HG02642 (cell line): ENCODE data around the gene STRN.

Source experiments
- ATAC-seq: cut with Tn5 transposase; IDR thresholded peaks from one replicate; pipeline ENCODE4 v1.9.1; 2021; ENCODE audit warnings: mild to moderate bottlenecking; ENCODE audit not compliant: unreplicated experiment, poor library complexity

STRN gene

GRCh38 chr2:36802952-36803351 is 163.4 kb downstream of the STRN start:
- no peak for ATAC-seq

GRCh38 chr2:36801088-36801487 is 165.2 kb downstream of the STRN start:
- ATAC-seq: no peak

- no peak for ATAC-seq
Observed at GRCh38 chr2:36800381-36800780, 166.0 kb downstream of the STRN start.

- ATAC-seq: no peak
Observed at GRCh38 chr2:36798724-36799123, 167.6 kb downstream of the STRN start.

GRCh38 chr2:36797324-36798070 is 168.8 kb downstream of the STRN start:
- no peak for ATAC-seq
